Islet precursor cell (in vitro differentiated cells): ENCODE data around the gene SCUBE2.

ENCODE experiments used
- DNase-seq: peaks from one replicate; pipeline ENCODE4 v3.0.0-alpha.2; 2018

Gene SCUBE2

GRCh38 chr11:9091044-9091922 lies at the start of gene SCUBE2:
Gene SCUBE2 (minus strand): TSS chr11:9091599. CDS start chr11:9091528, 71 bp downstream.
- DNase-seq, result peak; percentile 66

- no peak for DNase-seq
Measured at GRCh38 chr11:9141186-9141585, 49.8 kb upstream of the SCUBE2 start.

GRCh38 chr11:9139628-9140357 lies 48.4 kb upstream of the SCUBE2 start:
- no peak for DNase-seq

- no peak for DNase-seq
Measured at GRCh38 chr11:9138612-9139579, 47.5 kb upstream of the SCUBE2 start.

- DNase-seq, result no peak
Measured at GRCh38 chr11:9138133-9138453, 46.7 kb upstream of the SCUBE2 start.

GRCh38 chr11:9137293-9138132 lies 46.1 kb upstream of the SCUBE2 start:
- peak; percentile 91 for DNase-seq

- DNase-seq, result no peak
Measured at GRCh38 chr11:9136741-9137140, 45.3 kb upstream of the SCUBE2 start.

GRCh38 chr11:9133956-9134355 lies 42.6 kb upstream of the SCUBE2 start:
- no peak for DNase-seq

GRCh38 chr11:9132203-9132878 lies 40.9 kb upstream of the SCUBE2 start:
- no peak for DNase-seq

GRCh38 chr11:9130297-9130696 lies 38.9 kb upstream of the SCUBE2 start:
- DNase-seq, result no peak

- DNase-seq, result no peak
Measured at GRCh38 chr11:9126636-9127035, 35.2 kb upstream of the SCUBE2 start.

- no peak for DNase-seq
Measured at GRCh38 chr11:9125185-9125886, 33.9 kb upstream of the SCUBE2 start.

GRCh38 chr11:9123595-9124304 lies 32.4 kb upstream of the SCUBE2 start:
- no peak for DNase-seq

GRCh38 chr11:9121469-9121796 lies 30.0 kb upstream of the SCUBE2 start:
- no peak for DNase-seq

GRCh38 chr11:9120664-9121468 lies 29.5 kb upstream of the SCUBE2 start:
- peak; percentile 85 for DNase-seq

- DNase-seq, result no peak
Measured at GRCh38 chr11:9118277-9118676, 26.9 kb upstream of the SCUBE2 start.

- no peak for DNase-seq
Measured at GRCh38 chr11:9112075-9112474, 20.7 kb upstream of the SCUBE2 start.

GRCh38 chr11:9109858-9110731 lies 18.7 kb upstream of the SCUBE2 start:
- DNase-seq, result no peak
